Heart left ventricle (tissue), 16 donors: ENCODE data around the gene NACC2. TPM values are rescaled to one million over a fixed set of nuclear protein-coding genes. Genes with fewer than 3 reads are reported as not detected.

Experiments used
- ATAC-seq, 4 donors: fragments of 200-7000 bp; cut with Tn5 transposase; one replicate each; pipeline ENCODE4 v1.9.1; 2020 to 2022; ENCODE audit warnings: moderate library complexity in 4 of 4, mild to moderate bottlenecking in 3 of 4, moderate number of reproducible peaks in 1 of 4
- DNase-seq, 5 donors: peaks; one replicate each; pipeline ENCODE4 v3.0.0-alpha.2; 2020
- H3K27ac ChIP-seq, 12 donors: fragments of 200-600 bp; sonication (generic) in 4 of 12; one replicate each; pipeline versions ENCODE4 v1.5.0 to v1.8.0; 2016 to 2022; ENCODE audit warnings: mild to moderate bottlenecking in 2 of 12
- H3K27me3 ChIP-seq, 9 donors: fragments of 200-600 bp; sonication (generic) in 2 of 9; one replicate each; pipeline versions ENCODE4 v1.5.1 to v1.8.0; 2016 to 2022; ENCODE audit warnings: mild to moderate bottlenecking in 3 of 9
- H3K36me3 ChIP-seq, 9 donors: fragments of 200-600 bp; sonication (generic) in 2 of 9; one replicate each; pipeline versions ENCODE4 v1.5.0 to v1.8.0; 2018 to 2022; ENCODE audit warnings: mild to moderate bottlenecking in 2 of 9
- H3K4me1 ChIP-seq, 12 donors: fragments of 200-600 bp; sonication (generic) in 4 of 12; one replicate each; pipeline versions ENCODE4 v1.5.0 to v1.8.0; 2016 to 2022; ENCODE audit warnings: mild to moderate bottlenecking in 3 of 12
- H3K4me3 ChIP-seq, 12 donors: fragments of 200-600 bp; sonication (generic) in 4 of 12; one replicate each; pipeline versions ENCODE4 v1.5.0 to v1.8.0; 2017 to 2022; ENCODE audit warnings: mild to moderate bottlenecking in 9 of 12, moderate library complexity in 4 of 12
- H3K9me3 ChIP-seq, 12 donors: fragments of 200-600 bp; sonication (generic) in 4 of 12; one replicate each; pipeline versions ENCODE4 v1.5.0 to v1.8.0; 2016 to 2022; ENCODE audit warnings: mild to moderate bottlenecking in 1 of 12
- CTCF ChIP-seq, 12 donors: fragments of 200-600 bp; sonication (generic) in 4 of 12; IDR thresholded peaks; one replicate each; pipeline versions ENCODE4 v1.5.0 to v1.8.0; 2018 to 2022; ENCODE audit warnings: antibody characterized with exemption in 12 of 12, mild to moderate bottlenecking in 5 of 12
- POLR2A ChIP-seq, 2 donors: fragments of 450-650 bp; IDR thresholded peaks; one replicate each; pipeline ENCODE4 v1.6.1; 2017; ENCODE audit warnings: antibody characterized with exemption in 2 of 2, mild to moderate bottlenecking in 2 of 2, moderate library complexity in 2 of 2
- WGBS, 4 donors: extraction: QIAGEN DNeasy Blood & Tissue Kit in 2 of 4; methylation state at CpG; one replicate each; pipeline versions ENCODE4 v1.1.5 to v1.1.7; 2013 to 2018; 5-methylcytosine and 5-hydroxymethylcytosine counted together
- intact Hi-C, 10 donors: fragments of 100-400 bp; cut with DNase I; formaldehyde crosslinking; loops; one replicate each; pipeline versions ENCODE4 v1.11.1 to v1.14.2; 2022
- polyA plus RNA-seq, 2 donors: library from polyadenylated mRNA; stranded (reverse); fragments of 200-250 nt; gene quantifications; one replicate each; pipeline ENCODE4 v1.2.3, GENCODE V29; 2013
- total RNA-seq, 9 donors: library from RNA; depleted of rRNA in 2 of 9; stranded (reverse); fragments of >200 nt in 2 of 9; fragmentation: NEBNext Ultra II Directional in 3 of 9; extraction: Animal tissue kit (Norgen Biotek cat#: 25700) in 3 of 9; gene quantifications; one replicate each; pipeline versions ENCODE4 v1.1.0 to v1.2.4, GENCODE V29; 2016 to 2023
- donor health status: ischemic (EF 13 %, LVEDD 7.1; RV severe dilation, severe dysfunction).
- donor health status: healthy with polysubstance abuse.
- donor health status: DM: no; HTN: yes; CAD: no.
- donor health status: DM: no; HTN: no; CAD: no.
- donor health status: ischemic (EF 25% LVEDD 6.9; RV normal size, moderate dysfunction).
- donor health status: ischemic (EF 25% LVEDD 5.7; RV mildly dilated, moderate dysfunction).
- donor health status: healthy.
- donor health status: DM: yes; HTN: yes; CAD: no.
- donor health status: ischemic (EF 35%, LVEDD 5.7; RV mildly dilated, moderate dysfunction).
- donor health status: nonischemic (EF 11% LVEDD 7.7; RV severe dilation, severe dysfunction).
- donor health status: DM: yes; HTN: yes; CAD: no.
- donor health status: PGD.
- donor health status: ischemic (EF 29% LVEDD 5.4; RV normal size, mild dysfunction).
- donor health status: nonischemic (EF 23%, LVEDD 6.1; RV moderate dilation, normal function).

Gene NACC2
- total and polyA plus RNA-seq, 11 donors: 17.9 to 66.5 (median 47.4) TPM

GRCh38 chr9:135959814-135960213, 135.3 kb downstream of the NACC2 start:
- TF ChIP-seq POLR2A (IDR thresholded peaks at IDR 0.05) (no peak), CTCF (IDR thresholded peaks at IDR 0.05) (no peak)
- Histone ChIP-seq H3K9me3 (no peaks in the 10 kb centered on the region), H3K4me3 (peak overlapping the region; percentile 44 to 100 (median 89)), H3K27me3 (no peaks in the 10 kb centered on the region), H3K4me1 (peaks cover 2 to 60% (median 35%) of the 10 kb centered on the region in 12 donors), H3K36me3 (peaks cover 0 to 4% (median 2%) of the 10 kb centered on the region in 9 donors), H3K27ac (peak overlapping the region; percentile 82 to 99 (median 94))
- no peak for DNase-seq
- 32 to 48% (median 39%) methylated on average over 9 of the region's 9 CpGs for WGBS, 4 donors
- intact Hi-C loops: loop anchor here in 8 of 10 donors (1.0 to 10.0 kb wide), 14 partner anchors 53 to 355 kb away; partner anchors contain the start of genes CAMSAP1 (in 4 of the 8), KCNT1 (in 3 of the 8) and QSOX2 (in 1 of the 8)
- no peak for ATAC-seq

GRCh38 chr9:135958485-135958884, 136.6 kb downstream of the NACC2 start:
- TF ChIP-seq POLR2A (IDR thresholded peaks at IDR 0.05): no peak
- no peak for TF ChIP-seq CTCF (IDR thresholded peaks at IDR 0.05)
- H3K27ac ChIP-seq: peak overlapping the region in 2 of 12 donors; percentile 11 to 46
- ATAC-seq (peak in 1 of 4 donors; percentile 1), DNase-seq (peak in 1 of 5 donors; percentile 27)
- no peaks in the 10 kb centered on the region for H3K27me3 ChIP-seq
- H3K4me3 ChIP-seq: peak overlapping the region in 2 of 12 donors; percentile 2 to 100
- H3K4me1 ChIP-seq: peaks cover 2 to 60% (median 35%) of the 10 kb centered on the region in 12 donors
- no peaks in the 10 kb centered on the region for H3K9me3 ChIP-seq
- intact Hi-C loops: loop anchor here in 5 of 10 donors (5.0 to 10.0 kb wide), 6 partner anchors 51 to 354 kb away; partner anchors contain the start of genes CAMSAP1 (in 2 of the 5) and KCNT1 (in 2 of the 5)
- H3K36me3 ChIP-seq: peaks cover 0 to 17% (median 15%) of the 10 kb centered on the region in 9 donors
- 57 to 79% (median 73%) methylated on average over 12 of the region's 12 CpGs for WGBS, 4 donors

GRCh38 chr9:135957431-135957830, 137.7 kb downstream of the NACC2 start:
- no peak overlapping the region for H3K4me3 ChIP-seq
- 65 to 81% (median 76%) methylated on average over 8 to 9 of the region's 9 CpGs for WGBS, 4 donors
- TF ChIP-seq CTCF (IDR thresholded peaks at IDR 0.05) (no peak), POLR2A (IDR thresholded peaks at IDR 0.05) (no peak)
- intact Hi-C loops: loop anchor here in 5 of 10 donors (5.0 to 10.0 kb wide), 6 partner anchors 50 to 353 kb away; partner anchors contain the start of genes CAMSAP1 (in 2 of the 5) and KCNT1 (in 2 of the 5)
- no peak for DNase-seq
- peak overlapping the region in 2 of 12 donors; percentile 9 to 60 for H3K27ac ChIP-seq
- no peaks in the 10 kb centered on the region for H3K9me3 ChIP-seq
- peaks cover 2 to 60% (median 35%) of the 10 kb centered on the region in 12 donors for H3K4me1 ChIP-seq
- H3K27me3 ChIP-seq: no peaks in the 10 kb centered on the region
- peaks cover 0 to 27% (median 25%) of the 10 kb centered on the region in 9 donors for H3K36me3 ChIP-seq
- ATAC-seq: no peak

GRCh38 chr9:135956802-135957174, 138.3 kb downstream of the NACC2 start:
- H3K4me3 ChIP-seq: no peak overlapping the region
- no peaks in the 10 kb centered on the region for H3K9me3 ChIP-seq
- DNase-seq (no peak), ATAC-seq (peak; percentile 12 to 62 (median 28))
- intact Hi-C loops: loop anchor here in 5 of 10 donors (5.0 to 10.0 kb wide), 6 partner anchors 49 to 352 kb away; partner anchors contain the start of genes CAMSAP1 (in 2 of the 5) and KCNT1 (in 2 of the 5)
- H3K36me3 ChIP-seq: peaks cover 0 to 34% (median 32%) of the 10 kb centered on the region in 9 donors
- 30 to 66% (median 61%) methylated on average over 8 of the region's 8 CpGs for WGBS, 4 donors
- peaks cover 2 to 58% (median 33%) of the 10 kb centered on the region in 12 donors for H3K4me1 ChIP-seq
- TF ChIP-seq CTCF (IDR thresholded peaks at IDR 0.05) (no peak), POLR2A (IDR thresholded peaks at IDR 0.05) (no peak)
- no peaks in the 10 kb centered on the region for H3K27me3 ChIP-seq
- H3K27ac ChIP-seq: peak overlapping the region in 2 of 12 donors; percentile 9 to 60
